ENCODE data around the gene TEX28. TPM values are rescaled to one million over a fixed set of nuclear protein-coding genes. Genes with fewer than 3 reads are reported as not detected.

TEX28 gene
- total RNA-seq: not detected in 2 replicates

GRCh38 chrX:154294791-154295574 is at the start of gene TEX28:
Gene TEX28 (minus strand): TSS chrX:154295124. CDS start chrX:154292117, 3,007 bp downstream.

GRCh38 chrX:154295664-154296310 is 863 bp upstream of the TEX28 start, which contains the start of gene TKTL1:
Gene TKTL1 (plus strand): TSS chrX:154295795. CDS start chrX:154295860, 65 bp downstream.

GRCh38 chrX:154257282-154257681 is 37.6 kb downstream of the TEX28 start, which contains the start of gene OPN1MW3:
Gene OPN1MW3 (plus strand): TSS chrX:154257582. CDS start chrX:154257620, 38 bp downstream.

Other genes with a start within 250 kb of the TEX28 start
- gene MECP2, start 197.4 kb downstream of the TEX28 start, total RNA-seq: 31.1 and 33.2 TPM in 2 replicates
- not detected in 2 replicates for gene OPN1LW, start 150.9 kb downstream of the TEX28 start, total RNA-seq
- not detected in 2 replicates for gene OPN1MW, start 112.5 kb downstream of the TEX28 start, total RNA-seq
- gene OPN1MW2, start 75.4 kb downstream of the TEX28 start, total RNA-seq: not detected in 2 replicates
- gene OPN1MW3, start 37.5 kb downstream of the TEX28 start, total RNA-seq: not detected in 2 replicates
- gene TKTL1, start 671 bp upstream of the TEX28 start, total RNA-seq: not detected in 2 replicates
- gene FLNA, start 79.5 kb upstream of the TEX28 start, total RNA-seq: 881 and 1,006 TPM in 2 replicates
- gene EMD, start 84.2 kb upstream of the TEX28 start, total RNA-seq: 34.4 and 50.2 TPM in 2 replicates
- gene RPL10, start 103.3 kb upstream of the TEX28 start, total RNA-seq: 7,807 and 8,845 TPM in 2 replicates
- 26.5 and 27.6 TPM in 2 replicates for gene DNASE1L1, start 114.1 kb upstream of the TEX28 start, total RNA-seq
- 12.3 and 16.3 TPM in 2 replicates for gene TAFAZZIN, start 116.4 kb upstream of the TEX28 start, total RNA-seq
- 45.9 and 54.3 TPM in 2 replicates for gene ATP6AP1, start 133.6 kb upstream of the TEX28 start, total RNA-seq
- gene GDI1, start 142.0 kb upstream of the TEX28 start, total RNA-seq: 59.0 and 65.1 TPM in 2 replicates
- gene FAM50A, start 149.0 kb upstream of the TEX28 start, total RNA-seq: 42.4 and 49.1 TPM in 2 replicates
- 13.2 and 20.2 TPM in 2 replicates for gene PLXNA3, start 163.2 kb upstream of the TEX28 start, total RNA-seq
- 37.9 TPM in 2 replicates for gene LAGE3, start 184.2 kb upstream of the TEX28 start, total RNA-seq
- 20.4 and 25.5 TPM in 2 replicates for gene UBL4A, start 191.5 kb upstream of the TEX28 start, total RNA-seq
- 36.1 and 45.9 TPM in 2 replicates for gene SLC10A3, start 195.5 kb upstream of the TEX28 start, total RNA-seq
- 31.1 and 42.8 TPM in 2 replicates for gene FAM3A, start 221.1 kb upstream of the TEX28 start, total RNA-seq